D721Med (cell line): Measurements from ENCODE around the gene LIMK2.
"Not testable (repeated sequence)": the region's sequence is repeated elsewhere in the genome, so short reads cannot be mapped to it uniquely, and the experiment has no call there.

Source experiments
- DNase-seq: peaks from one replicate; pipeline ENCODE4 v3.0.0; 2011; ENCODE audit warnings: low spot score; ENCODE audit not compliant: insufficient read length
- FAIRE-seq: peaks from 2 replicates; lab custom pipeline; 2011; peaks lifted over from hg19 to GRCh38; lab: Jason Lieb, UNC
- TF ChIP-seq, protein P1 (sequence below): IDR thresholded peaks from 2 replicates; pipeline ENCODE4 v1.5.1; 2012; ENCODE audit warnings: mild to moderate bottlenecking, control low read depth; ENCODE audit not compliant: insufficient read depth; ENCODE audit errors: missing control alignments

LIMK2 gene

DNA sequence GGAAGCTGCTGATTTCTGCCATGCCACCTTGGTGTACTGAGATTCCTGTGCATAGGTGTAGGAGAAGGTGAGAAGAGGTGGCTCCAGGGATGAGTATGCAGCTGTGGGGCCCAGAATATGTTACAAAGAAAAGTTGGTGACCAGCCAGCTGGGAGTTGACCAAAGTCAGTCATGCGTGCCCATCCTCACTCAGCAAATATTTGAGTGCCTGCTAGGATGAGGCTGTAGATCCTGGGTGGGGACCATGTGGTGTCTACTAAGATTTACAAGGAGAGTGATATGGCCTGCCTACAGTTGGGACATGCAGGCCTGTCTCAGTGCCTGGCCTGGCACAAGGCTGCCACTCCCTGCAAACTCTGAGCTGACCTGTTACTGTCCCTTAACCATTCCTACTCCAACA is 32.8 kb upstream of the LIMK2 start:
- TF ChIP-seq, protein P1, sequence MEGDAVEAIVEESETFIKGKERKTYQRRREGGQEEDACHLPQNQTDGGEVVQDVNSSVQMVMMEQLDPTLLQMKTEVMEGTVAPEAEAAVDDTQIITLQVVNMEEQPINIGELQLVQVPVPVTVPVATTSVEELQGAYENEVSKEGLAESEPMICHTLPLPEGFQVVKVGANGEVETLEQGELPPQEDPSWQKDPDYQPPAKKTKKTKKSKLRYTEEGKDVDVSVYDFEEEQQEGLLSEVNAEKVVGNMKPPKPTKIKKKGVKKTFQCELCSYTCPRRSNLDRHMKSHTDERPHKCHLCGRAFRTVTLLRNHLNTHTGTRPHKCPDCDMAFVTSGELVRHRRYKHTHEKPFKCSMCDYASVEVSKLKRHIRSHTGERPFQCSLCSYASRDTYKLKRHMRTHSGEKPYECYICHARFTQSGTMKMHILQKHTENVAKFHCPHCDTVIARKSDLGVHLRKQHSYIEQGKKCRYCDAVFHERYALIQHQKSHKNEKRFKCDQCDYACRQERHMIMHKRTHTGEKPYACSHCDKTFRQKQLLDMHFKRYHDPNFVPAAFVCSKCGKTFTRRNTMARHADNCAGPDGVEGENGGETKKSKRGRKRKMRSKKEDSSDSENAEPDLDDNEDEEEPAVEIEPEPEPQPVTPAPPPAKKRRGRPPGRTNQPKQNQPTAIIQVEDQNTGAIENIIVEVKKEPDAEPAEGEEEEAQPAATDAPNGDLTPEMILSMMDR: no peak
- DNase-seq (no peak), FAIRE-seq (no peak)

DNA sequence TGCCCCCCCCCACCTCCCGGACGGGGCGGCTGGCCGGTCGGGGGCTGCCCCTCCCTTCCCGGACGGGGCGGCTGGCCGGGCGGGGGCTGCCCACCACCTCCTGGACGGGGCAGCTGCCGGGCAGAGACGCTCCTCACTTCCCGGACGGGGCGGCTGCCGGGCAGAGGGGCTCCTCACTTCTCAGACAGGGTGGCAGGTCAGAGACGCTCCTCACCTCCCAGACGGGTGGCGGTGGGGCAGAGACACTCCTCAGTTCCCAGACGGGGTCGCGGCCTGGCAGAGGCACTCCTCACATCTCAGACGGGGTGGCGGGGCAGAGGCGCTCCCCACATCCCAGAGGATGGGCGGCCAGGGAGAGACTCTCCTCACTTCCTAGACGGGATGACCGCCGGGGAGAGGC is 28.1 kb upstream of the LIMK2 start:
- FAIRE-seq (no peak), DNase-seq (no peak)
- TF ChIP-seq, protein P1: no peak

DNA sequence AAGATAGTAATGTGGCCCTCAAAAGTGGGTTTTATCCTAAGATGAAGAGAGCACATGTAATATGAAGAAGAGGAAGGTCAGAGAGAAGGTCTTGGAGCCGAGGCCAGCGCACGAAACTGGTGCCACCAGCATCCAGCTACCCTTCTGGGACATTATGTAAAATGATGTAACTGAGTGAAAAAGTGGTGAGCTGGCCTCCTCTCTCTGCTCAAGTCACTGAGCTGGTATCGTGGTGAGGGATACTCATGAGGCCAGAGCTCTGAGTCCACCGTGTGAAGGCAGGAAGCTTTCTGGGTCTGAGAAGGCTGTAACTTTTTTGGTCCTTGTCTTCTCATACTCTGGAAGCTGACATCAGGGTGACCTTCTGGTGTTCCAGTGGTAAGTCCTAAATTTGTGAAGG is 27.0 kb upstream of the LIMK2 start:
- TF ChIP-seq, protein P1: no peak
- no peak for DNase-seq
- no peak for FAIRE-seq

GRCh38 chr22:31187627-31188026 is 24.5 kb upstream of the LIMK2 start:
- FAIRE-seq: no peak
- TF ChIP-seq, protein P1: no peak
- DNase-seq: no peak

- TF ChIP-seq, protein P1: no peak
- FAIRE-seq: no peak
- DNase-seq: no peak
These were observed 19.6 kb upstream of the LIMK2 start for GRCh38 chr22:31192513-31192912.

GRCh38 chr22:31193092-31193491 is 19.0 kb upstream of the LIMK2 start:
- FAIRE-seq (no peak), DNase-seq (no peak)
- TF ChIP-seq, protein P1: no peak

- not testable (repeated sequence) for FAIRE-seq, DNase-seq
These were observed 17.4 kb upstream of the LIMK2 start for GRCh38 chr22:31194681-31195080.

- no peak for FAIRE-seq
These were observed 12.9 kb upstream of the LIMK2 start for GRCh38 chr22:31199187-31199586.

DNA sequence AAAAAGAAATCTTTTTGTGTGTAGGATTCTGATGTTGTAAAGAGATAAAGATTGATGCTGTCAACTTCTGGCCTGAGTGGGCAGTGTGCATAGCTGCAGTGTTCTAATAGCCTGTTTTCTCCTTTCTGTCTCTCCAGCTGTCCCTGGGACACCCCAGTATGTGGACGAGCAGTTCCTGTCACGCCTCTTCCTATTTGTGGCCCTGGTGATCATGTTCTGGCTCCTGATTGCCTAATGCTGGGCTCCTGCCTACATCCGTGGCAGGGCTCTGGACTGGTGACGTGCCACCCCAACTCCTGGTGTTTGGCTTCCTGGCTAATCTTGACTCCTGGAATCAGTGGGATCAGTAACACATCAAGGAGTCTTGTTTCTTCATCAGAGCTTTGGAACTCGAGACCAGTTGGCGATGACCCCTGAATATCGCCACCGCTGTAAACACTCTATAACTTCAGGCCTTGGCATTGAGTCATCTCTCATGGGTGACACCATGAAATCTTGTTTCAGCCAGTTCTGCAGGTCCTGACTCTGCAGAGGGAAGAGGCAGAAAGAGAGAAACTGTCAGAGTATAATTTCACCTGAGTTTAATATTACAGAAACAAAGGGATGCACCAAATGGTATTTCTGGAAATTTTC is 7.6 kb upstream of the LIMK2 start:
- DNase-seq, FAIRE-seq: not testable (repeated sequence)

More at GRCh38 chr22:31199187-31199586, 12.9 kb upstream of the LIMK2 start:
- DNase-seq: no peak
- TF ChIP-seq, protein P1: no peak

DNA sequence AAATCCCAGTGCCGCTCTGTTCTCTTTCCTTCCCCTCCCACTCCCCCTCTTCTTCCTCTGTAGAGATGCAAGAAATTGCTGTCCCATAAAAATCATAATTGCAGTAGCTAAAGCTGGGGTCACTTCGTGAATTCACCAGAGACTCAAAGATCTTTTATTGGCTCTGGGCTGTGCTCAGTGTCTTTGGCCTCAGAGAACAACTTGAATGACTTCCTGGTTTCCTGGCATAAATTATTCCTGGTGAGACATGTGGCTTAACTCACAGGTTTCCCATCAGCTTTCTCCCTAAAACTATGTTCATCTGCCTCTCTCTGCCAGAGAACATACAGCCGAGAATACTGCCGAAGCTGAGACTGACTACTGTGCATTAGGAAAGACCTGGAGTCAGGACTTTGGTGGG is 7.0 kb upstream of the LIMK2 start:
- FAIRE-seq, DNase-seq: not testable (repeated sequence)

DNA sequence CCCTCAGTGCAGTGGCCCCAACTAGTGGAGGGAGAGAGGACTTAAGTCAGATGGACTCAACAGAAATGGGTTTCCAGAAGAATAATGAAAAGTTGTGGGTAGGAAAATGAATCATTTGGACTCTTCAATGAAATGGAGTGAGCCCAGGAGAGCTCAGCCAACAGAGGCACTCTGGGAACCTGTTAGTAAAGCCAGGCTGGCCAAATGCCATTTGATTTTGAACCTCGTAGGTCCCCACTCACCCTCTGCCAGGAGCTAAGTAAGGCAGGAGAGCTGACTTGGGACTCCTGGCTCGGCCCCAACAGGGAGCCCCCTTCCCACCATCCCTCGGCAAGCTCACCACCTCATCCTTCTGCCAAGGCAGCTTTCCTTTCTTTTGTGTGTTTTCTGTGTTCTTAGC is 5.6 kb upstream of the LIMK2 start:
- not testable (repeated sequence) for DNase-seq, FAIRE-seq
